Esophagus muscularis mucosa (tissue), 4 donors: Measurements from ENCODE around the gene TSPAN6.

Experiments used
- CTCF ChIP-seq, 3 experiments: fragments of 200-600 bp in 2 of 3; fragments of 450-650 bp in 1 of 3; sonication (generic) in 2 of 3; IDR thresholded peaks; one replicate each; pipeline ENCODE4 v1.5.1; 2017 to 2019; ENCODE audit warnings: antibody characterized with exemption in 3 of 3, mild to moderate bottlenecking in 2 of 3, moderate library complexity in 1 of 3
- EP300 ChIP-seq: sonication (generic); formaldehyde crosslinking; IDR thresholded peaks from one replicate; pipeline ENCODE4 v1.6.1; 2017; ENCODE audit warnings: antibody characterized with exemption
- POLR2AphosphoS5 ChIP-seq, 2 donors: sonication (generic); formaldehyde crosslinking; IDR thresholded peaks; one replicate each; pipeline ENCODE4 v1.6.1; 2017; ENCODE audit warnings: antibody characterized with exemption in 2 of 2

GRCh38 chrX:100609591-100609990 lies 27.0 kb downstream of the TSPAN6 start:
- TF ChIP-seq CTCF (IDR thresholded peaks at IDR 0.05) (no peak), EP300 (no peak), POLR2AphosphoS5 (IDR thresholded peaks at IDR 0.05) (no peak)
